K562 (cell line): ENCODE results near the gene POU2F1. TPM values are rescaled to one million over a fixed set of nuclear protein-coding genes. Genes with fewer than 3 reads are reported as not detected.

Source experiments
- CC2D1A ChIP-seq: fragments of 450-650 bp; IDR thresholded peaks from 2 replicates; pipeline ENCODE4 v1.6.1; 2017; ENCODE audit warnings: mild to moderate bottlenecking
- DIDO1 ChIP-seq: fragments of 450-650 bp; IDR thresholded peaks from 2 replicates; pipeline ENCODE4 v1.6.1; 2016; ENCODE audit warnings: low read depth, missing biosample characterization, missing genetic modification characterization
- GTF2A2 ChIP-seq: IDR thresholded peaks from 2 replicates; pipeline ENCODE4 v1.6.1; 2016; ENCODE audit warnings: mild to moderate bottlenecking, missing genetic modification characterization, missing compliant biosample characterization
- LARP7 ChIP-seq: fragments of 450-650 bp; IDR thresholded peaks from 2 replicates; pipeline ENCODE4 v1.6.1; 2016
- LEF1 ChIP-seq: fragments of 450-650 bp; IDR thresholded peaks from 2 replicates; pipeline ENCODE4 v1.6.1; 2016; ENCODE audit warnings: mild to moderate bottlenecking
- MIER1 ChIP-seq: fragments of 450-650 bp; IDR thresholded peaks from 2 replicates; pipeline ENCODE4 v1.6.1; 2016; ENCODE audit warnings: antibody characterized with exemption, mild to moderate bottlenecking, low read depth
- NR2C1 ChIP-seq, 2 experiments: fragments of 450-650 bp; IDR thresholded peaks; 2 replicates each; pipeline ENCODE4 v1.6.1; 2017; ENCODE audit warnings: mild to moderate bottlenecking in 2 of 2, antibody characterized with exemption in 1 of 2, inconsistent platforms in 1 of 2, missing compliant biosample characterization in 1 of 2, missing genetic modification characterization in 1 of 2
- OTX1 ChIP-seq: fragments of 450-650 bp; formaldehyde crosslinking; IDR thresholded peaks from 2 replicates; pipeline ENCODE4 v1.4.0; 2022; ENCODE audit warnings: mild to moderate bottlenecking
- PCBP1 ChIP-seq: fragments of 200-400 bp; formaldehyde crosslinking; IDR thresholded peaks from 2 replicates; pipeline ENCODE4 v1.6.1; 2018; ENCODE audit warnings: mild to moderate bottlenecking, low read depth, low read length; ENCODE audit not compliant: poor library complexity, severe bottlenecking
- POLR3A ChIP-seq: IDR thresholded peaks from 2 replicates; pipeline ENCODE4 v1.6.1; 2011; ENCODE audit warnings: borderline replicate concordance, mild to moderate bottlenecking, moderate library complexity; ENCODE audit not compliant: insufficient read length, insufficient read depth; ENCODE audit errors: extremely low read depth
- RCOR1 ChIP-seq, 2 experiments: IDR thresholded peaks; 2 replicates each; pipeline ENCODE4 v1.6.1; 2012; ENCODE audit warnings: low read depth in 2 of 2, low read length in 2 of 2, borderline replicate concordance in 1 of 2, improper control_type of control experiment in 1 of 2
- SP1 ChIP-seq: sonication (generic); formaldehyde crosslinking; IDR thresholded peaks from 2 replicates; pipeline ENCODE4 v1.8.1; 2022; ENCODE audit warnings: mild to moderate bottlenecking, missing genetic modification reagents
- U2AF1 ChIP-seq: fragments of 200-400 bp; formaldehyde crosslinking; optimal IDR thresholded peaks from 2 replicates; pipeline ENCODE3; 2017; ENCODE audit warnings: mild to moderate bottlenecking, low read depth, low read length, moderate library complexity
- ZNF146 ChIP-seq: IDR thresholded peaks from one replicate; pipeline ENCODE4 v1.6.1; 2018; ENCODE audit warnings: missing compliant biosample characterization; ENCODE audit not compliant: unreplicated experiment
- ZNF584 ChIP-seq: fragments of 200-800 bp; sonication (Bioruptor generic); IDR thresholded peaks from 2 replicates; pipeline ENCODE4 v1.6.1; 2016; ENCODE audit warnings: low read depth, mild to moderate bottlenecking, missing genetic modification characterization, missing compliant biosample characterization
- ZNF77 ChIP-seq: fragments of 250-450 bp; sonication (Bioruptor Pico); IDR thresholded peaks from 2 replicates; pipeline ENCODE4 v1.5.0; 2020
- polyA plus RNA-seq, 8 experiments: library from polyadenylated mRNA; depleted of rRNA in 4 of 8; stranded (reverse) in 5 of 8; unstranded in 3 of 8; fragments of >200 nt; fragmentation: Nextera tagmentation in 2 of 8; fragmentation: Illumina TruSeq in 1 of 8; extraction: Ambion mirVana in 2 of 8; extraction: Trizol in 1 of 8; gene quantifications; 2 replicates each; pipeline versions ENCODE4 v1.2.1 to v1.2.3, GENCODE V29; 2011 to 2014; ENCODE audit warnings: inconsistent platforms in 1 of 8, missing spikeins in 1 of 8
- total RNA-seq, 7 experiments: library from RNA; depleted of rRNA in 6 of 7; stranded (reverse); fragments of >200 nt in 6 of 7; fragmentation: Illumina TruSeq in 2 of 7; extraction: Trizol in 2 of 7; gene quantifications; 2 replicates each; pipeline versions ENCODE4 v1.2.1 to v1.2.3, GENCODE V29; 2011 to 2021; ENCODE audit warnings: low replicate concordance in 1 of 7
- TF ChIP-seq, protein P1 (sequence below): fragments of 450-650 bp; IDR thresholded peaks from 2 replicates; pipeline ENCODE4 v1.6.1; 2016; ENCODE audit warnings: low read depth
- TF ChIP-seq, protein P2 (sequence below): IDR thresholded peaks from 2 replicates; pipeline ENCODE4 v1.6.1; 2016; ENCODE audit warnings: missing genetic modification characterization, missing compliant biosample characterization

Gene POU2F1
- total and polyA plus RNA-seq, 9 of the 15 experiments (the other 6 are each of a cell fraction or from before 2014, with no cell fraction given), result 2.6 to 22.3 (median 8.8) TPM

DNA sequence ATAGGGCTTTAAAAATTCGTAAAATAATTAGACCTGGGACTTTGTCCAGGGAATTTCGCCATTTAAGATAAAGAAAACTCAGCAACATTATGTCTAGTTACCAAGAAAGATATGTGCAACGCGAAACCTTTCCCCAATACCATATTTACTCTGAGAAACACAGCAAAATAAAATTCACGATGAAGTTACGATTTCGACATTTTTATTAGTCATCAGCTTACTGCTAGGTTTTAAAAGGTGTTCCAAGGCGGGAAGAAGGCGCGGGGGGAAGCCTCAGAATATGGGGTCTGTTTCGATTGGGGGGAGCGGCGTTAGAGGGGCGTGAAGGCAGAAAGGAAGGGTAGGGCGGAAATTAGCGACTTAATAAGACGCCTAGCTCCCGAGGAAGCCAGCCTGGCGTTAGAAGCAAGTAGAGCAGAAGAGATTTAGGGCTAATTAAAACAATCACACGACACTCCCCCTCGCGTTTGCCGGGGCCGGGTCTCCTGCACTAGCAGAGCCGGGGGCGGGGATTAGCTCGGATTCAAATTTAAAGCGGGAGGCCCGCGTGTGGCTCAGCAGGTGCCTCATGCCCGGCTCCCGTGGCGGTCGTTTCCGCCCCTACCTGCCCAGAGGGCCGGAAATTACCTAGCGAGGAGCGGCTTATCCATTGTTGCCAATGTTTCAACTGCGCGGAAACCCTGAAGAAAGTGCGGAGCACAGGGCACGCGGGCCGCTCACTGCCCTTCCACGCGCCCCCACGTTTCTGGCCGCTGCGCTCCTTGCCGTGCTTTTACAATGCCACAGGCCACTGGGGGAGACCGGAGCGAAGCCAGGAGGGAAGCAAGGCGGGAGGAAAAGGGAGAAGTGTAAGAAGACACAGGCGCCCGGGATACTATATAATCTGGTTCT is 795 bp upstream of the POU2F1 start (continued):
- TF ChIP-seq CC2D1A (no peak; the same call in 1 of the 2 replicates), ZNF146 (CRISPR knock-in tag) (no peak), LARP7 (no peak), RCOR1 (IDR thresholded peaks at IDR 0.05; ENCODE audit: borderline replicate concordance in 1 of 2, low read depth in 2 of 2, low read length in 2 of 2) (peak in 1 of 2 experiments; percentile 75; a peak in 2 of 4 replicates), POLR3A (no peak), NR2C1 (IDR thresholded peaks at IDR 0.05) (no peak), NR2C1 (tag; IDR thresholded peaks at IDR 0.05) (no peak), ZNF584 (CRISPR knock-in tag) (no peak), U2AF1 (peak; percentile 25), ZNF77 (CRISPR knock-in tag) (no peak), SP1 (CRISPR knock-in tag) (peak; percentile 73), OTX1 (peak; percentile 79; the same call in 1 of the 2 replicates), LEF1 (peak; percentile 56; the same call in 1 of the 2 replicates), PCBP1 (peak; percentile 79), DIDO1 (tag) (0 out of 2 replicates have a peak, but pooled peaks have one; percentile 11), MIER1 (no peak), GTF2A2 (tag) (no peak)
- TF ChIP-seq, protein P1, sequence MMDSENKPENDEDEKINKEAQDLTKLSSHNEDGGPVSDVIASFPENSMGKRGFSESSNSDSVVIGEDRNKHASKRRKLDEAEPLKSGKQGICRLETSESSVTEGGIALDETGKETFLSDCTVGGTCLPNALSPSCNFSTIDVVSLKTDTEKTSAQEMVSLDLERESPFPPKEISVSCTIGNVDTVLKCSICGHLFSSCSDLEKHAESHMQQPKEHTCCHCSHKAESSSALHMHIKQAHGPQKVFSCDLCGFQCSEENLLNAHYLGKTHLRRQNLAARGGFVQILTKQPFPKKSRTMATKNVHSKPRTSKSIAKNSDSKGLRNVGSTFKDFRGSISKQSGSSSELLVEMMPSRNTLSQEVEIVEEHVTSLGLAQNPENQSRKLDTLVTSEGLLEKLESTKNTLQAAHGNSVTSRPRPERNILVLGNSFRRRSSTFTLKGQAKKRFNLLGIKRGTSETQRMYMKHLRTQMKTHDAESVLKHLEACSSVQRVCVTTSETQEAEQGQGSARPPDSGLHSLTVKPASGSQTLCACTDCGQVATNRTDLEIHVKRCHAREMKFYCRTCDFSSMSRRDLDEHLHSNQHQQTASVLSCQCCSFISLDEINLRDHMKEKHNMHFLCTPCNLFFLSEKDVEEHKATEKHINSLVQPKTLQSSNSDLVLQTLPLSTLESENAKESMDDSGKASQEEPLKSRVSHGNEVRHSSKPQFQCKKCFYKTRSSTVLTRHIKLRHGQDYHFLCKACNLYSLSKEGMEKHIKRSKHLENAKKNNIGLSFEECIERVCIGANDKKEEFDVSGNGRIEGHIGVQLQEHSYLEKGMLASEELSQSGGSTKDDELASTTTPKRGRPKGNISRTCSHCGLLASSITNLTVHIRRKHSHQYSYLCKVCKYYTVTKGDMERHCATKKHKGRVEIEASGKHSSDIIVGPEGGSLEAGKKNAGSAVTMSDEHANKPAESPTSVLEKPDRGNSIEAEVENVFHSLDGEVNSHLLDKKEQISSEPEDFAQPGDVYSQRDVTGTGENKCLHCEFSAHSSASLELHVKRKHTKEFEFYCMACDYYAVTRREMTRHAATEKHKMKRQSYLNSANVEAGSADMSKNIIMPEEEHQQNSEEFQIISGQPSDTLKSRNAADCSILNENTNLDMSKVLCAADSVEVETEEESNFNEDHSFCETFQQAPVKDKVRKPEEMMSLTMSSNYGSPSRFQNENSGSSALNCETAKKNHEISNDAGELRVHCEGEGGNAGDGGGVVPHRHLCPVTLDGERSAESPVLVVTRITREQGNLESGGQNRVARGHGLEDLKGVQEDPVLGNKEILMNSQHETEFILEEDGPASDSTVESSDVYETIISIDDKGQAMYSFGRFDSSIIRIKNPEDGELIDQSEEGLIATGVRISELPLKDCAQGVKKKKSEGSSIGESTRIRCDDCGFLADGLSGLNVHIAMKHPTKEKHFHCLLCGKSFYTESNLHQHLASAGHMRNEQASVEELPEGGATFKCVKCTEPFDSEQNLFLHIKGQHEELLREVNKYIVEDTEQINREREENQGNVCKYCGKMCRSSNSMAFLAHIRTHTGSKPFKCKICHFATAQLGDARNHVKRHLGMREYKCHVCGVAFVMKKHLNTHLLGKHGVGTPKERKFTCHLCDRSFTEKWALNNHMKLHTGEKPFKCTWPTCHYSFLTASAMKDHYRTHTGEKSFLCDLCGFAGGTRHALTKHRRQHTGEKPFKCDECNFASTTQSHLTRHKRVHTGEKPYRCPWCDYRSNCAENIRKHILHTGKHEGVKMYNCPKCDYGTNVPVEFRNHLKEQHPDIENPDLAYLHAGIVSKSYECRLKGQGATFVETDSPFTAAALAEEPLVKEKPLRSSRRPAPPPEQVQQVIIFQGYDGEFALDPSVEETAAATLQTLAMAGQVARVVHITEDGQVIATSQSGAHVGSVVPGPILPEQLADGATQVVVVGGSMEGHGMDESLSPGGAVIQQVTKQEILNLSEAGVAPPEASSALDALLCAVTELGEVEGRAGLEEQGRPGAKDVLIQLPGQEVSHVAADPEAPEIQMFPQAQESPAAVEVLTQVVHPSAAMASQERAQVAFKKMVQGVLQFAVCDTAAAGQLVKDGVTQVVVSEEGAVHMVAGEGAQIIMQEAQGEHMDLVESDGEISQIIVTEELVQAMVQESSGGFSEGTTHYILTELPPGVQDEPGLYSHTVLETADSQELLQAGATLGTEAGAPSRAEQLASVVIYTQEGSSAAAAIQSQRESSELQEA, result no peak
- TF ChIP-seq, protein P2, sequence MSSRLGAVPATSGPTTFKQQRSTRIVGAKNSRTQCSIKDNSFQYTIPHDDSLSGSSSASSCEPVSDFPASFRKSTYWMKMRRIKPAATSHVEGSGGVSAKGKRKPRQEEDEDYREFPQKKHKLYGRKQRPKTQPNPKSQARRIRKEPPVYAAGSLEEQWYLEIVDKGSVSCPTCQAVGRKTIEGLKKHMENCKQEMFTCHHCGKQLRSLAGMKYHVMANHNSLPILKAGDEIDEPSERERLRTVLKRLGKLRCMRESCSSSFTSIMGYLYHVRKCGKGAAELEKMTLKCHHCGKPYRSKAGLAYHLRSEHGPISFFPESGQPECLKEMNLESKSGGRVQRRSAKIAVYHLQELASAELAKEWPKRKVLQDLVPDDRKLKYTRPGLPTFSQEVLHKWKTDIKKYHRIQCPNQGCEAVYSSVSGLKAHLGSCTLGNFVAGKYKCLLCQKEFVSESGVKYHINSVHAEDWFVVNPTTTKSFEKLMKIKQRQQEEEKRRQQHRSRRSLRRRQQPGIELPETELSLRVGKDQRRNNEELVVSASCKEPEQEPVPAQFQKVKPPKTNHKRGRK (tag), result no peak
